Kidney (tissue), 14 donors: ENCODE data around the gene SCUBE3. TPM values are rescaled to one million over a fixed set of nuclear protein-coding genes. Genes with fewer than 3 reads are reported as not detected.

ENCODE experiments used
- DNase-seq, 5 donors: peaks; one replicate each; pipeline ENCODE4 v3.0.0-alpha.2; 2013 to 2020
- FAIRE-seq: peaks from 2 replicates; lab custom pipeline; 2012; peaks lifted over from hg19 to GRCh38; lab: Jason Lieb, UNC
- H3K27ac ChIP-seq, 2 donors: one replicate each; pipeline ENCODE4 v1.7.0; 2013; ENCODE audit warnings: low read depth in 2 of 2, low read length in 2 of 2, inconsistent platforms in 1 of 2
- H3K27me3 ChIP-seq: one replicate; pipeline ENCODE4 v1.7.1; 2013; ENCODE audit warnings: low read length, inconsistent platforms; ENCODE audit not compliant: control insufficient read depth, insufficient read depth
- H3K36me3 ChIP-seq, 3 donors: one replicate each; pipeline versions ENCODE4 v1.7.0 to v1.7.1; 2013; ENCODE audit warnings: low read length in 3 of 3, control low read depth in 1 of 3, inconsistent platforms in 1 of 3; ENCODE audit not compliant: insufficient read depth in 3 of 3, control insufficient read depth in 2 of 3
- H3K4me1 ChIP-seq, 3 donors: one replicate each; pipeline versions ENCODE4 v1.7.0 to v1.7.1; 2013; ENCODE audit warnings: low read length in 3 of 3, inconsistent platforms in 1 of 3, low read depth in 1 of 3; ENCODE audit not compliant: control insufficient read depth in 2 of 3, insufficient read depth in 2 of 3
- H3K4me3 ChIP-seq, 3 donors: one replicate each; pipeline versions ENCODE4 v1.7.0 to v1.8.1; 2013; ENCODE audit warnings: low read length in 3 of 3, control low read depth in 1 of 3, inconsistent platforms in 1 of 3
- H3K9ac ChIP-seq, 3 donors: one replicate each; pipeline versions ENCODE4 v1.7.0 to v1.7.1; 2013; ENCODE audit warnings: low read length in 3 of 3, control low read depth in 1 of 3, inconsistent platforms in 1 of 3
- H3K9me3 ChIP-seq, 3 donors: one replicate each; pipeline versions ENCODE4 v1.7.0 to v1.7.1; 2013; ENCODE audit warnings: low read length in 3 of 3, control low read depth in 1 of 3, inconsistent platforms in 1 of 3; ENCODE audit not compliant: control insufficient read depth in 2 of 3, insufficient read depth in 1 of 3
- CTCF ChIP-seq: IDR thresholded peaks from 3 replicates; pipeline ENCODE4 v1.5.1; 2012; ENCODE audit warnings: mild to moderate bottlenecking, moderate library complexity, borderline replicate concordance; ENCODE audit not compliant: insufficient read depth; ENCODE audit errors: extremely low read depth
- intact Hi-C: fragments of 100-400 bp; cut with DNase I; formaldehyde crosslinking; loops from one replicate; pipeline ENCODE4 v1.11.1; 2022
- polyA plus RNA-seq: library from polyadenylated mRNA; stranded (reverse); fragments of 350-450 nt; fragmentation: Illumina TruSeq; extraction: RNeasy Lipid Tissue Mini Kit (QIAGEN cat#74804); gene quantifications from one replicate; pipeline ENCODE4 v1.2.3, GENCODE V29; 2014; ENCODE audit warnings: low read depth, low replicate concordance; ENCODE audit not compliant: insufficient read depth
- total RNA-seq: library from RNA; stranded (reverse); fragmentation: NEBNext Ultra II Directional; extraction: Animal tissue kit (Norgen Biotek cat#: 25700); gene quantifications from one replicate; pipeline ENCODE4 v1.2.1, GENCODE V29; 2021
- donor health status: control.
- donor health status: control.
- donor health status: control.
- donor health status: control.
- donor health status: control.
- donor health status: DM: yes; HTN: yes; CAD: no.
- donor health status: Normal renal cell carcinoma (clear cell type).

SCUBE3 gene
- total and polyA plus RNA-seq, 2 donors from 2014 or later: 2.5 to 4.5 TPM

DNA sequence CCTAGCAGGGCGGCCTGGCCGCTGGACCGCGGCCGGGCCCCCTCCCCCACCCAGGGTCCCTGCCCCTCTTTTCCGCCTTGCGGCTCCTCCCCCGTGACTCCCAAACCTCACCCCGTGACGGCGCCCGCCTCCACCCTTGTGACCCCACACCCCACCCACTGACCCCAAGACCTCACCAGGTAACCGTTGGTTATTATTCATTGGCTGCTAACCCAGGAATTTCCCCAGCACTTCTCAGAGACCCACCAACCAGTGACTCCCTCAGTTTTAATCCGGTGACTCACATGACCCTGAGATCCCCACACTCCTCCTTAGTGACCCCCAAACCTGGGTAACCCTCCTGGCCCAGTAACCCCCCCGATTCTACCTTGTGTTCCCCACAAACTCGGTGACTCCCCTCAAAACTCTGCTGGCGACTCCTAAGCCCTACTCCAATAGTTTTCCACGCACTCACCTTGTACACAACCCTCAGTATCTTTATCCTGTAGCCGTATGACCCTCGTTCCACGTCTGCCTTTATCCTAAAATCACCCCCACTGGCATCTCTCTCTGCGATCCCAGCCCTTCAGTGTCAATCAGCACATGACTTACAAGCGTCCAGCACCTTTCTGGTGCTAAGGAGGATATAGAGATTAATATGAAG is 46.3 kb downstream of the SCUBE3 start:
- Histone ChIP-seq H3K4me1 (peaks cover 0 to 12% (median 5%) of the 10 kb centered on the region in 3 donors), H3K9ac (peak overlapping the region; percentile 50 to 95 (median 86)), H3K27me3 (no peaks in the 10 kb centered on the region), H3K36me3 (no peaks in the 10 kb centered on the region), H3K9me3 (no peaks in the 10 kb centered on the region), H3K27ac (peak overlapping the region; percentile 96), H3K4me3 (peak overlapping the region; percentile 71 to 96 (median 85))
- FAIRE-seq (no peak), DNase-seq (peak in 4 of 5 donors; percentile 70 to 94 (median 86))
- intact Hi-C loops: no loop called here
- TF ChIP-seq CTCF: no peak

GRCh38 chr6:35260591-35261570 is 47.1 kb downstream of the SCUBE3 start:
- Histone ChIP-seq H3K9me3 (no peaks in the 10 kb centered on the region), H3K27me3 (no peaks in the 10 kb centered on the region), H3K27ac (peak overlapping the region; percentile 96), H3K36me3 (no peaks in the 10 kb centered on the region), H3K4me3 (peak overlapping the region in 2 of 3 donors; percentile 85 to 96), H3K4me1 (peaks cover 0 to 12% (median 5%) of the 10 kb centered on the region in 3 donors), H3K9ac (peak overlapping the region in 2 of 3 donors; percentile 86 to 95)
- no peak for TF ChIP-seq CTCF
- FAIRE-seq: no peak
- DNase-seq: no peak
- intact Hi-C loops: no loop called here

GRCh38 chr6:35262596-35262995 is 48.8 kb downstream of the SCUBE3 start:
- Histone ChIP-seq H3K27ac (no peak overlapping the region), H3K4me3 (no peak overlapping the region), H3K9ac (no peak overlapping the region), H3K36me3 (no peaks in the 10 kb centered on the region), H3K27me3 (no peaks in the 10 kb centered on the region), H3K4me1 (peaks cover 0 to 12% (median 5%) of the 10 kb centered on the region in 3 donors), H3K9me3 (no peaks in the 10 kb centered on the region)
- intact Hi-C loops: no loop called here
- FAIRE-seq (no peak), DNase-seq (no peak)
- no peak for TF ChIP-seq CTCF
